IMR-90 (cell line): ENCODE results near the gene STARD10. TPM values are rescaled to one million over a fixed set of nuclear protein-coding genes. Genes with fewer than 3 reads are reported as not detected.

Experiments used
- ATAC-seq: fragments of 200-7000 bp; cut with Tn5 transposase; 2 replicates; pipeline ENCODE4 v1.9.1; 2020; ENCODE audit warnings: low read depth, mild to moderate bottlenecking, moderate library complexity
- BruUV-seq: library from RNA; stranded (reverse); fragments of 400-500 nt; replicated peaks from 2 replicates; lab custom pipeline; 2021; lab: Mats Ljungman, UMichigan
- CTCF ChIA-PET: fragments of 300-600 bp; formaldehyde crosslinking; extraction: SDS; loops from one replicate; lab custom pipeline; 2021; ENCODE audit warnings: antibody characterized with exemption; lab: Yijun Ruan, JAX
- POLR2A ChIA-PET: fragments of 300-600 bp; sonication (Branson Sonifier 250); formaldehyde crosslinking; loops from one replicate; lab custom pipeline; 2022; ENCODE audit warnings: antibody characterized with exemption; ENCODE audit not compliant: unreplicated experiment; lab: Charles Lee
- DNase-seq: peaks from one replicate; pipeline ENCODE4 v3.0.0; 2013
- H2AFZ ChIP-seq: replicated peaks from 2 replicates; pipeline ENCODE3; 2013; ENCODE audit warnings: low read length, mild to moderate bottlenecking; ENCODE audit not compliant: poor library complexity
- H2AK5ac ChIP-seq: 2 replicates; pipeline ENCODE4 v1.6.1; 2013; ENCODE audit warnings: low read depth, low read length, inconsistent platforms
- H2AK9ac ChIP-seq: replicated peaks from 2 replicates; pipeline ENCODE3; 2013; ENCODE audit warnings: mild to moderate bottlenecking, low read depth, low read length, moderate library complexity; ENCODE audit not compliant: poor library complexity
- H2BK120ac ChIP-seq: 2 replicates; pipeline ENCODE4 v1.6.1; 2013; ENCODE audit warnings: low read depth, low read length, inconsistent platforms
- H2BK15ac ChIP-seq: 3 replicates; pipeline ENCODE4 v1.6.1; 2013; ENCODE audit warnings: low read depth, low read length, inconsistent platforms
- H2BK20ac ChIP-seq: 2 replicates; pipeline ENCODE4 v1.6.1; 2013; ENCODE audit warnings: low read depth, mild to moderate bottlenecking, inconsistent platforms, low read length, moderate library complexity
- H2BK5ac ChIP-seq: 2 replicates; pipeline ENCODE4 v1.6.1; 2013; ENCODE audit warnings: mild to moderate bottlenecking, low read depth, low read length, inconsistent platforms; ENCODE audit not compliant: poor library complexity, severe bottlenecking
- H3K14ac ChIP-seq: replicated peaks from 2 replicates; pipeline ENCODE4 v1.6.1; 2013; ENCODE audit warnings: low read depth, low read length, inconsistent platforms
- H3K18ac ChIP-seq: 2 replicates; pipeline ENCODE4 v1.6.1; 2013; ENCODE audit warnings: low read depth, low read length, control low read depth
- H3K23ac ChIP-seq: 2 replicates; pipeline ENCODE4 v1.6.1; 2013; ENCODE audit warnings: low read depth, low read length, inconsistent platforms
- H3K27ac ChIP-seq: 2 replicates; pipeline ENCODE4 v1.5.1; 2013; ENCODE audit warnings: mild to moderate bottlenecking, control low read depth, low read length; ENCODE audit not compliant: insufficient read depth
- H3K27me3 ChIP-seq: 2 replicates; pipeline ENCODE4 v1.6.1; 2013; ENCODE audit warnings: low read length; ENCODE audit not compliant: control insufficient read depth, insufficient read depth
- H3K36me3 ChIP-seq: 2 replicates; pipeline ENCODE4 v1.6.1; 2013; ENCODE audit warnings: low read length, mixed read lengths; ENCODE audit not compliant: control insufficient read depth, insufficient read depth
- H3K4ac ChIP-seq: 2 replicates; pipeline ENCODE4 v1.6.1; 2013; ENCODE audit warnings: low read depth, low read length, inconsistent platforms
- H3K4me1 ChIP-seq: 2 replicates; pipeline ENCODE4 v1.6.1; 2013; ENCODE audit warnings: low read length, mixed read lengths; ENCODE audit not compliant: control insufficient read depth, insufficient read depth
- H3K4me2 ChIP-seq: 2 replicates; pipeline ENCODE4 v1.6.1; 2013; ENCODE audit warnings: low read depth, mild to moderate bottlenecking, control low read depth, low read length, moderate library complexity
- H3K4me3 ChIP-seq: 2 replicates; pipeline ENCODE4 v1.5.1; 2013; ENCODE audit warnings: low read depth, mild to moderate bottlenecking, control low read depth, low read length, moderate library complexity; ENCODE audit not compliant: insufficient read depth
- H3K56ac ChIP-seq: 2 replicates; pipeline ENCODE4 v1.6.1; 2013; ENCODE audit warnings: low read length, inconsistent platforms; ENCODE audit not compliant: insufficient read depth; ENCODE audit errors: extremely low read depth
- H3K79me1 ChIP-seq, 2 experiments: 2 replicates each; pipeline ENCODE4 v1.6.1; 2013; ENCODE audit warnings: low read length in 2 of 2, inconsistent platforms in 1 of 2, low read depth in 1 of 2
- H3K9ac ChIP-seq: 2 replicates; pipeline ENCODE4 v1.6.1; 2013; ENCODE audit warnings: low read depth, low read length, control low read depth
- H3K9me1 ChIP-seq: 2 replicates; pipeline ENCODE4 v1.6.1; 2013; ENCODE audit warnings: low read length, inconsistent platforms; ENCODE audit not compliant: insufficient read depth
- H3K9me3 ChIP-seq: 2 replicates; pipeline ENCODE4 v1.6.1; 2013; ENCODE audit warnings: low read length; ENCODE audit not compliant: control insufficient read depth, insufficient read depth
- H4K20me1 ChIP-seq: 2 replicates; pipeline ENCODE4 v1.6.1; 2013; ENCODE audit warnings: low read length, inconsistent platforms; ENCODE audit not compliant: insufficient read depth
- H4K5ac ChIP-seq: 2 replicates; pipeline ENCODE4 v1.6.1; 2013; ENCODE audit warnings: mild to moderate bottlenecking, low read depth, low read length, control low read depth
- H4K8ac ChIP-seq, 2 experiments: 2 replicates each; pipeline ENCODE4 v1.6.1; 2013; ENCODE audit warnings: low read depth in 2 of 2, low read length in 2 of 2, control low read depth in 1 of 2, inconsistent platforms in 1 of 2
- H4K91ac ChIP-seq: 2 replicates; pipeline ENCODE4 v1.6.1; 2013; ENCODE audit warnings: low read depth, low read length, inconsistent platforms; ENCODE audit not compliant: insufficient read depth
- MXI1 ChIP-seq: IDR thresholded peaks from 2 replicates; pipeline ENCODE4 v1.6.1; 2012; ENCODE audit warnings: low read depth, mild to moderate bottlenecking, low read length, moderate library complexity, borderline replicate concordance
- POLR2A ChIP-seq: IDR thresholded peaks from 2 replicates; pipeline ENCODE4 v1.6.1; 2012; ENCODE audit warnings: mild to moderate bottlenecking, low read depth, low read length
- WGBS, 2 experiments: methylation state at CpG; one replicate each; pipeline versions ENCODE4 v1.1.5 to v1.1.7; 2013; ENCODE audit warnings: missing lambda C conversion rate in 2 of 2; ENCODE audit not compliant: insufficient read length in 1 of 2; ENCODE audit errors: extremely low coverage in 2 of 2; 5-methylcytosine and 5-hydroxymethylcytosine counted together
- dilution Hi-C: fragments of 300-500 bp; cut with HindIII; formaldehyde crosslinking; loops from one replicate; pipeline ENCODE4 v1.14.3; 2018; ENCODE audit warnings: low sequenced_read_pairs; ENCODE audit not compliant: unreplicated experiment
- in situ Hi-C: fragments of 300-500 bp; cut with MboI; formaldehyde crosslinking; loops from 3 replicates; pipeline ENCODE4 v1.14.3; 2019; ENCODE audit warnings: low sequenced_read_pairs, inconsistent platforms, mixed read lengths
- intact Hi-C: fragments of 100-400 bp; cut with micrococcal nuclease; formaldehyde crosslinking; loops from 2 replicates; pipeline ENCODE4 v1.10.0; 2022
- polyA plus RNA-seq, 3 experiments: library from polyadenylated mRNA; depleted of rRNA; stranded (reverse); fragments of >200 nt; gene quantifications; 2 replicates each; pipeline ENCODE4 v1.2.3, GENCODE V29; 2012; ENCODE audit warnings: low replicate concordance in 1 of 3
- total RNA-seq: library from RNA; depleted of rRNA; stranded (reverse); fragments of >200 nt; gene quantifications from 2 replicates; pipeline ENCODE4 v1.2.3, GENCODE V29; 2012
- TF ChIP-seq, protein P1 (sequence below): fragments of 150-350 bp; IDR thresholded peaks from 2 replicates; pipeline ENCODE4 v1.6.1; 2017; ENCODE audit warnings: mild to moderate bottlenecking, antibody characterized with exemption, low read length, low read depth

The STARD10 gene
- total and polyA plus RNA-seq, 2 of the 4 experiments (the other 2 are of a cell fraction), result 23.8 to 37.4 TPM

DNA sequence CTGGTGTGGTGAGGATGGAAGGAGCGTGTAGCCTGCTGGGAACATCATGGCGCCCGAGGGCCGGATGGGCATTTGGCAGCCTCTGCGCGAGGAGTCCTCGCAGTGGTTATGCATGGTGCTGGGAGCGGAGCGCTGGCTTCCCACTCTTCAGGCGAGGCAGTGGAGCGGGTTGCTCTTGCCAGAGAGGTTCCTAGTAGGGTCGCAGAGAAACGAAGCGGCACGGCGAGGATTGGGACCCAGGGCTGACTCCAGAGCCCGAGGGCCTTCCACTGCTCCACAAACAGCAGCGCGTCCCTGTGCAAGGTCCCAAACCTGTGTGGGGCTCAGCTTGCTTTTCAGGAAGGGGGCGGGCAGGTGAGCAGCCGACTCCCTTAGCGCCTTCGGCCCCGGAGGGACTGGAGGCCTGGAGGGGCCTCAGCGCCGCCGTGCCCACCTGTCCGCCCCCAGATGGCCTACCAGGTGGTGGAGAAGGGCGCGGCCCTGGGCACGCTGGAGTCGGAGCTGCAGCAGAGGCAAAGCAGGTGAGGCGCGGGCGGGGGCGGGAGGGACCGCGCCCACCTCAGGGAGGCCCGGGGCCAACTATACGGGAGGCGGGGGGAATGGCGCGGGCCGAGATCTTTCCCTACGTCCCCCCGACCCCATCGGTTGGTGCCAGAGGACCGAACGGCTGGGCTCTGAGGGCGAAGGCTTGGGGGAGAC, 27.5 kb upstream of the STARD10 start:
- 47% methylated on average over 31 of the region's 50 CpGs; no CpG with 5 or more reads in 1 of the 2 experiments for WGBS, 2 experiments
- Histone ChIP-seq H2AK5ac (peak overlapping the region; percentile 83; the same call in 1 of the 2 replicates), H4K91ac (no peak overlapping the region), H2BK5ac (no peak overlapping the region), H3K18ac (no peak overlapping the region), H3K79me1 (peaks cover 0 to 25% of the 10 kb centered on the region in 2 experiments; a peak in 1 of 4 replicates), H2AK9ac (peak overlapping the region; percentile 90), H3K4me3 (peak overlapping the region; percentile 57), H2BK15ac (no peak overlapping the region), H3K9me3 (no peaks in the 10 kb centered on the region), H3K4me2 (peak overlapping the region; percentile 95), H3K23ac (peak overlapping the region; percentile 64; the same call in 1 of the 2 replicates), H3K4ac (peak overlapping the region; percentile 83), H3K9ac (peak overlapping the region; percentile 19), H3K4me1 (peaks cover 10% of the 10 kb centered on the region), H3K56ac (no peak overlapping the region), H2BK20ac (no peak overlapping the region), H2BK120ac (no peak overlapping the region), H3K36me3 (no peaks in the 10 kb centered on the region), H3K9me1 (peaks cover 11% of the 10 kb centered on the region), H3K27ac (no peak overlapping the region; the same call in 1 of the 2 replicates), H2AFZ (peak overlapping the region; percentile 97), H4K5ac (peak overlapping the region; percentile 37; the same call in 1 of the 2 replicates), H4K8ac (peak overlapping the region; percentile 66 to 89; a peak in 3 of 4 replicates), H3K14ac (peak overlapping the region; percentile 13; the same call in 1 of the 2 replicates), H4K20me1 (peaks cover 5% of the 10 kb centered on the region; the same call in 1 of the 2 replicates), H3K27me3 (no peaks in the 10 kb centered on the region)
- no peak for TF ChIP-seq POLR2A
- TF ChIP-seq, protein P1, sequence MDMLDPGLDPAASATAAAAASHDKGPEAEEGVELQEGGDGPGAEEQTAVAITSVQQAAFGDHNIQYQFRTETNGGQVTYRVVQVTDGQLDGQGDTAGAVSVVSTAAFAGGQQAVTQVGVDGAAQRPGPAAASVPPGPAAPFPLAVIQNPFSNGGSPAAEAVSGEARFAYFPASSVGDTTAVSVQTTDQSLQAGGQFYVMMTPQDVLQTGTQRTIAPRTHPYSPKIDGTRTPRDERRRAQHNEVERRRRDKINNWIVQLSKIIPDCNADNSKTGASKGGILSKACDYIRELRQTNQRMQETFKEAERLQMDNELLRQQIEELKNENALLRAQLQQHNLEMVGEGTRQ, result no peak
- TF ChIP-seq MXI1, result no peak
- POLR2A ChIA-PET, result no interaction called here
- intact Hi-C loops (no loop called here), dilution Hi-C loops (no loop called here), in situ Hi-C loops (no loop called here)
- no peak for DNase-seq
- CTCF ChIA-PET, result interaction anchor here (1.2 kb wide), 1 partner anchor 8 kb away, joined by 3 read pairs; no protein-coding TSS in a partner anchor
- ATAC-seq, result no peak
- no TSS peak for BruUV-seq
